ENCODE data around the gene YWHAG. TPM values are rescaled to one million over a fixed set of nuclear protein-coding genes. Genes with fewer than 3 reads are reported as not detected.

YWHAG gene
- total RNA-seq, 1 donor from 2014 or later: 190 TPM

DNA sequence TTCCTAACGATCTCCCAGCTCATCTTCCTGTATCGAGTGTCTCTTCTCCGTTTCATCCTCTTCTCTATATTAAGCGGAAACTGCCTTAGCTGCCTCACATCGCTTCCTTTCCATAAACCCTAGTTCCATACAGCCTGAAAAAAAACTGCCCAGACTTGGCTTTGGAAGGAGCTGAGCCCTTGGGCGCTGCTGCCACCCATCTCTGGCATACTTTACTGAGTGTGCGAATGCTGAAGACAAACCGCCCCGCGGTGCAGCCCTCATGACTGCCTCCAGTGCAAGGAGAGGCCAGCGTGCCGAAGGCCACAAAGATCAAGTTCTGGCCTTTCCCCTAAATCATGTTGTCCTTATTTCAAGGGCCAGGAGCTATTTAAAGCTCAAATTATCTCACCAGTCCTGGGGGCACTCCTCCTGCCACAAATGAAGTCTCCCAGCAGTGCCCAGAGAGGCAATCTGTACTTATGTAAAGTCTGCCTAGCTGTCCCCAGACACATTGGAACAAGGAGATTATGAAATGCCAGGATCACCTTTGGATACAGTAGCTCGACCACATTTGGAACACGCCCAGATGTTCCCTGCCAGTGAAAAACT, 25.2 kb downstream of the YWHAG start:
- peaks cover 5% of the 10 kb centered on the region for H3K27me3 Mint-ChIP-seq (ENCODE audit: insufficient read depth, low read depth)
- Histone ChIP-seq H3K36me3 (no peaks in the 10 kb centered on the region), H3K4me2 (no peak overlapping the region), H3K79me2 (ENCODE audit: low read depth) (peaks cover 100% of the 10 kb centered on the region), H3K4me1 (no peaks in the 10 kb centered on the region), H3F3A (ENCODE audit: low read depth) (peaks cover 9% of the 10 kb centered on the region), H4K20me1 (ENCODE audit: low read depth) (peaks cover 100% of the 10 kb centered on the region), H3K9ac (no peak overlapping the region), H3K27me3 (no peaks in the 10 kb centered on the region), H2AFZ (replicated peaks) (no peak overlapping the region), H3K4me3 (no peak overlapping the region), H3K27ac (no peak overlapping the region), H3K9me3 (ENCODE audit: low read depth) (no peaks in the 10 kb centered on the region)
- H3K36me3 Mint-ChIP-seq: peaks cover 31% of the 10 kb centered on the region
- no peaks in the 10 kb centered on the region for H3K9me3 Mint-ChIP-seq
- no peaks in the 10 kb centered on the region for H3K4me1 Mint-ChIP-seq
- TF ChIP-seq EZH2phosphoT487 (IDR thresholded peaks at IDR 0.05) (no peak), EZH2 (IDR thresholded peaks at IDR 0.05) (no peak)
- TF ChIP-seq, protein P1, sequence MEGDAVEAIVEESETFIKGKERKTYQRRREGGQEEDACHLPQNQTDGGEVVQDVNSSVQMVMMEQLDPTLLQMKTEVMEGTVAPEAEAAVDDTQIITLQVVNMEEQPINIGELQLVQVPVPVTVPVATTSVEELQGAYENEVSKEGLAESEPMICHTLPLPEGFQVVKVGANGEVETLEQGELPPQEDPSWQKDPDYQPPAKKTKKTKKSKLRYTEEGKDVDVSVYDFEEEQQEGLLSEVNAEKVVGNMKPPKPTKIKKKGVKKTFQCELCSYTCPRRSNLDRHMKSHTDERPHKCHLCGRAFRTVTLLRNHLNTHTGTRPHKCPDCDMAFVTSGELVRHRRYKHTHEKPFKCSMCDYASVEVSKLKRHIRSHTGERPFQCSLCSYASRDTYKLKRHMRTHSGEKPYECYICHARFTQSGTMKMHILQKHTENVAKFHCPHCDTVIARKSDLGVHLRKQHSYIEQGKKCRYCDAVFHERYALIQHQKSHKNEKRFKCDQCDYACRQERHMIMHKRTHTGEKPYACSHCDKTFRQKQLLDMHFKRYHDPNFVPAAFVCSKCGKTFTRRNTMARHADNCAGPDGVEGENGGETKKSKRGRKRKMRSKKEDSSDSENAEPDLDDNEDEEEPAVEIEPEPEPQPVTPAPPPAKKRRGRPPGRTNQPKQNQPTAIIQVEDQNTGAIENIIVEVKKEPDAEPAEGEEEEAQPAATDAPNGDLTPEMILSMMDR (IDR thresholded peaks at IDR 0.05): no peak
- no peak overlapping the region for H3K4me3 Mint-ChIP-seq
- DNase-seq (ENCODE audit: low spot score): no peak
- H3K27ac Mint-ChIP-seq: no peak overlapping the region

DNA sequence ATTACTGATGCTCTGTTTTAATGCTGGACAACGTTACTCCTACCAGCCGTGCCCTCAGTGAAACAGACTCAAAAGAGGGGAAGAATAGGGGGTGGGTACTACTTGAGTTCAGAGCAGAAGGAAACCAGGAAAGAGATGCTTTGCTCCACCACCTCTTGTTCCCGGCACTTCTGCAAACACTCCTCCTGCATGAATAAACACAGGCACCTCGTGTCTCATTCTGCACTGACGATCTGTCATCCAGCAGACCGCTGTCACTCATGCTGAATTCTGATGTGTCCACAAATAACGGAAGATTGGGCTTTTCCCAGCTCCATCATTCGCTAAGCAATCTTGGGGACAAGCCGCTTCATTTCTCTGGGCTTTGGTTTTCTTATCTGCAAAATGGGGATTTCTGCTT, 26.7 kb downstream of the YWHAG start:
- Histone ChIP-seq H3K36me3 (no peaks in the 10 kb centered on the region), H3K27me3 (no peaks in the 10 kb centered on the region), H2AFZ (replicated peaks) (no peak overlapping the region), H4K20me1 (ENCODE audit: low read depth) (peaks cover 100% of the 10 kb centered on the region), H3K9ac (no peak overlapping the region), H3K79me2 (ENCODE audit: low read depth) (peaks cover 100% of the 10 kb centered on the region), H3F3A (ENCODE audit: low read depth) (peaks cover 15% of the 10 kb centered on the region), H3K9me3 (ENCODE audit: low read depth) (no peaks in the 10 kb centered on the region), H3K4me1 (no peaks in the 10 kb centered on the region), H3K27ac (no peak overlapping the region), H3K4me2 (no peak overlapping the region), H3K4me3 (no peak overlapping the region)
- peaks cover 27% of the 10 kb centered on the region for H3K36me3 Mint-ChIP-seq
- H3K9me3 Mint-ChIP-seq: no peaks in the 10 kb centered on the region
- TF ChIP-seq, protein P1 (IDR thresholded peaks at IDR 0.05): no peak
- no peak for TF ChIP-seq EZH2 (IDR thresholded peaks at IDR 0.05)
- no peak for TF ChIP-seq EZH2phosphoT487 (IDR thresholded peaks at IDR 0.05)
- no peak for DNase-seq (ENCODE audit: low spot score)
- H3K4me3 Mint-ChIP-seq: no peak overlapping the region
- H3K4me1 Mint-ChIP-seq: no peaks in the 10 kb centered on the region
- H3K27me3 Mint-ChIP-seq (ENCODE audit: insufficient read depth, low read depth): peaks cover 5% of the 10 kb centered on the region
- no peak overlapping the region for H3K27ac Mint-ChIP-seq

DNA sequence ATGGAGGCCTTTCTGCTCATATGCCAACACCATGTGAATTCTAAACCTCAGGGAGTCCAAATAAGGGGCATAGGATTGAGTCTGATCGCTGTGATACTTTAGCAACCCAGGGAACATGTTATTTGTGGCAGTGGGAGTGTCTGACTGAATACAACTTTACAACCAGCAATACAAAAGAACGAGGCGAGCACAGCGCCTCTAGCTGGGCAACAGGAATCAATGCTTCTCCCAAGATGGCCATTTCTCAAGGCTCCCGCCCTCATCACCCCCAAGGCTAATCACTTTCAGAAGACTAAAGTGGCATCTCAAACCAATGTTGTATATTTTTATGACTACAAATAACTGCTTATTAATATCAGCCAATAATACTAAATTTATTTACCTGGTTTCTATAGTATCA, 28.1 kb downstream of the YWHAG start:
- Histone ChIP-seq H3K4me1 (no peaks in the 10 kb centered on the region), H3K9me3 (ENCODE audit: low read depth) (no peaks in the 10 kb centered on the region), H3K9ac (no peak overlapping the region), H3F3A (ENCODE audit: low read depth) (peaks cover 21% of the 10 kb centered on the region), H4K20me1 (ENCODE audit: low read depth) (peaks cover 100% of the 10 kb centered on the region), H3K4me3 (no peak overlapping the region), H3K4me2 (no peak overlapping the region), H3K79me2 (ENCODE audit: low read depth) (peaks cover 97% of the 10 kb centered on the region), H2AFZ (replicated peaks) (no peak overlapping the region), H3K36me3 (no peaks in the 10 kb centered on the region), H3K27me3 (no peaks in the 10 kb centered on the region), H3K27ac (no peak overlapping the region)
- no peak for DNase-seq (ENCODE audit: low spot score)
- H3K9me3 Mint-ChIP-seq: no peaks in the 10 kb centered on the region
- no peak overlapping the region for H3K27ac Mint-ChIP-seq
- peaks cover 27% of the 10 kb centered on the region for H3K36me3 Mint-ChIP-seq
- no peak for TF ChIP-seq EZH2 (IDR thresholded peaks at IDR 0.05)
- TF ChIP-seq, protein P1 (IDR thresholded peaks at IDR 0.05): peak; percentile 6
- no peak overlapping the region for H3K4me3 Mint-ChIP-seq
- peaks cover 5% of the 10 kb centered on the region for H3K27me3 Mint-ChIP-seq (ENCODE audit: insufficient read depth, low read depth)
- no peaks in the 10 kb centered on the region for H3K4me1 Mint-ChIP-seq

All from neural progenitor cell (in vitro differentiated cells).